Fibroblast of mammary gland (primary cell): ENCODE data around the gene HRH3.

Experiments used
- DNase-seq: peaks from one replicate; pipeline ENCODE4 v3.0.0-alpha.2; 2010; ENCODE audit warnings: low read depth
- H3K4me3 ChIP-seq: 2 replicates; pipeline ENCODE4 v1.5.1; 2011; ENCODE audit warnings: low read depth, mild to moderate bottlenecking, low read length, moderate library complexity; ENCODE audit not compliant: control insufficient read depth
- CTCF ChIP-seq: conservative IDR thresholded peaks from 2 replicates; pipeline ENCODE4 v1.5.1; 2011; ENCODE audit warnings: low read depth, low read length, inconsistent platforms; ENCODE audit not compliant: control insufficient read depth, insufficient read depth

HRH3 gene

GRCh38 chr20:62222266-62222850 is 2.3 kb upstream of the HRH3 start:
- no peak overlapping the region for H3K4me3 ChIP-seq
- TF ChIP-seq CTCF: no peak
- no peak for DNase-seq

- H3K4me3 ChIP-seq: no peak overlapping the region
- DNase-seq: no peak
- TF ChIP-seq CTCF: no peak
Observed at GRCh38 chr20:62220666-62221568, 839 bp upstream of the HRH3 start.

GRCh38 chr20:62219101-62219991 is 732 bp downstream of the HRH3 start:
- DNase-seq: no peak
- H3K4me3 ChIP-seq: no peak overlapping the region
- no peak for TF ChIP-seq CTCF

GRCh38 chr20:62217913-62218773 is 1.9 kb downstream of the HRH3 start:
- no peak for TF ChIP-seq CTCF
- no peak for DNase-seq
- no peak overlapping the region for H3K4me3 ChIP-seq

GRCh38 chr20:62216636-62217566 is 3.2 kb downstream of the HRH3 start:
- no peak overlapping the region for H3K4me3 ChIP-seq
- no peak for DNase-seq
- TF ChIP-seq CTCF: no peak
